ENCODE measurements around the gene SLC6A12. TPM values are rescaled to one million over a fixed set of nuclear protein-coding genes. Genes with fewer than 3 reads are reported as not detected.

Gene SLC6A12
- total RNA-seq, 6 experiments from 2014 or later, result 8.2 to 114 (median 26.5) TPM

DNA sequence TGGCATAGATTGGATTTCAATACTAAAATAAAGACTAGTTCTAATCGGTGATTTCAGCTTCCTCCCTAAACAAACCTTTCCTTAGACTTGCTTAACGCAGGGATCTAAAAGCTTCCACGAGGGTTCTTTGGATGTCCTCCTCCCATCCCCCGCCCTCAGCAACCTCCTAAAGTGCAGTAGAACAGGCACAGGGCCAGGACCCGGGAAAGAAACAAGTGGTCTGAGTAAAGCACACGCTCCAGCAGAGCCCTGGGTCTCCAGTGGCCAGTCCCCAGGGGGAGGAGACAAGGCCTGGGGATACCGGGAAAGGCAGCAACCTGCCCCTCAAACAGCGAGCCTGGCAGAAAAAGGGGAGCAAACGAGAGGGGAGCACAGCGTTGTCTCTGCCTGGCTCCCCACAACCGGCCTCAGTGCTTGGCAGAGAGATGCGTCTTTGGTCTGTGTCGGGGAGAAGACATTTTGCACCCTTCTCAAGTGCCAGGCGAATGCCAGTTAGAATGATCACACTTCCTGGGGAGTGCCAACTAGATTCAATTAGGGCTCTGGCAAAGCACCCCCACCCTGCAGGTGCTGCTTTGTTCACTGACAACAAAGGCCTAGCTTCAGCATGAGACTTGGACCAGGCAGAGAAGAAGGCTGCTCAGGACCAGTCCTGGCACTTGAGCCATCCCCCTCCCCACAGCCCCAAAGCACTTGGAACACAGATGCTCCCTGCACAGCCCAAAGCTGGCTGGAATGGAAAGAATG lies 17.1 kb upstream of the SLC6A12 start:
- Histone ChIP-seq H3K4me1 (peaks cover 0 to 16% (median 0%) of the 10 kb centered on the region in 4 donors), H3K9me3 (no peaks in the 10 kb centered on the region), H3K4me3 (no peak overlapping the region), H3K27me3 (no peaks in the 10 kb centered on the region), H3K36me3 (peaks cover 0 to 15% (median 0%) of the 10 kb centered on the region in 4 donors), H3K27ac (no peak overlapping the region)
- DNase-seq, result no peak
- no peak for ATAC-seq
- TF ChIP-seq POLR2A (IDR thresholded peaks at IDR 0.05), result no peak
- TF ChIP-seq, protein P1, sequence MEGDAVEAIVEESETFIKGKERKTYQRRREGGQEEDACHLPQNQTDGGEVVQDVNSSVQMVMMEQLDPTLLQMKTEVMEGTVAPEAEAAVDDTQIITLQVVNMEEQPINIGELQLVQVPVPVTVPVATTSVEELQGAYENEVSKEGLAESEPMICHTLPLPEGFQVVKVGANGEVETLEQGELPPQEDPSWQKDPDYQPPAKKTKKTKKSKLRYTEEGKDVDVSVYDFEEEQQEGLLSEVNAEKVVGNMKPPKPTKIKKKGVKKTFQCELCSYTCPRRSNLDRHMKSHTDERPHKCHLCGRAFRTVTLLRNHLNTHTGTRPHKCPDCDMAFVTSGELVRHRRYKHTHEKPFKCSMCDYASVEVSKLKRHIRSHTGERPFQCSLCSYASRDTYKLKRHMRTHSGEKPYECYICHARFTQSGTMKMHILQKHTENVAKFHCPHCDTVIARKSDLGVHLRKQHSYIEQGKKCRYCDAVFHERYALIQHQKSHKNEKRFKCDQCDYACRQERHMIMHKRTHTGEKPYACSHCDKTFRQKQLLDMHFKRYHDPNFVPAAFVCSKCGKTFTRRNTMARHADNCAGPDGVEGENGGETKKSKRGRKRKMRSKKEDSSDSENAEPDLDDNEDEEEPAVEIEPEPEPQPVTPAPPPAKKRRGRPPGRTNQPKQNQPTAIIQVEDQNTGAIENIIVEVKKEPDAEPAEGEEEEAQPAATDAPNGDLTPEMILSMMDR (IDR thresholded peaks at IDR 0.05), result no peak
- 51% methylated on average over 9 of the region's 14 CpGs for WGBS (ENCODE audit: insufficient coverage, low coverage, low lambda C conversion rate, missing lambda C conversion rate)
- intact Hi-C loops (cut with DNase I), result no loop called here

DNA sequence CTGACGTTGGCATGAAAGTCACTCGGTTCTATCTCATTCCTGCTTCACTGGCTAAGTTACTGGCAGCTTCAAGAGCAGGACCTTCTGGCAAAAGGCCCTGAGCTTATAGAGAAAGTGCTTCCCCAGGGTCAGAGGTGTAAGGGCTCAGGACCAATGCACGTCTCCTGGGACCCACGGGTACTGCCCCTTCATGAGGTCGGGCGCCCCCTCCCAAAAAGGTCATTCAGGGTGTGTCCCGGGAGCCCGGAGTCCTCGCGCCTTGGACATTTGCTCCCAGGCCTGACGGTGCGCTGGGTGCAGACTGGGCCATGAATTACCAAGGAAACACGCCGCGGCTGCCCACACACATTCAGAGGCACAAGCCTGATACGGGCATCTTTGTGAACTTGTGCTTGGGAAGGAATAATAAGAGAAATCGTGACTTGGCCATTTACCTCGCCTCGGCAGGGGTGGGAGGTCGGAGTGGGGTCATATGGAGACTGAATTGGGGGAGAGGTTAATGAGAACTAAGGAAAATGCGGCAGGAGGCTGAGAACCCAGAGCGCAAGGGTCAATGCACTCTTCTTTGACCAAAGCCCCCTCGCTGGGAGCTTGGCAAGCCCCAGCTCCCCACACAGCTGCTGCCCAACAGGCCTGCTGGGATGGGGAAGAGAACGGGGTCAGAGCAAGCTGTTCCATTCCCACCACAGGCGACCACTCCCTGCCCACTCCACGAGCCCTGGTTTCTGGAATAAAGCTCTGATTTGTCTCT lies 15.7 kb upstream of the SLC6A12 start:
- 53% methylated on average over 17 of the region's 26 CpGs for WGBS (ENCODE audit: insufficient coverage, low coverage, low lambda C conversion rate, missing lambda C conversion rate)
- Histone ChIP-seq H3K27ac (no peak overlapping the region), H3K36me3 (peaks cover 0 to 20% (median 3%) of the 10 kb centered on the region in 4 donors), H3K9me3 (no peaks in the 10 kb centered on the region), H3K27me3 (no peaks in the 10 kb centered on the region), H3K4me3 (no peak overlapping the region), H3K4me1 (peaks cover 0 to 11% (median 0%) of the 10 kb centered on the region in 4 donors)
- DNase-seq (peak in 1 of 3 donors; percentile 52), ATAC-seq (no peak)
- no peak for TF ChIP-seq POLR2A (IDR thresholded peaks at IDR 0.05)
- TF ChIP-seq, protein P1 (IDR thresholded peaks at IDR 0.05), result no peak
- intact Hi-C loops (cut with DNase I), result no loop called here

DNA sequence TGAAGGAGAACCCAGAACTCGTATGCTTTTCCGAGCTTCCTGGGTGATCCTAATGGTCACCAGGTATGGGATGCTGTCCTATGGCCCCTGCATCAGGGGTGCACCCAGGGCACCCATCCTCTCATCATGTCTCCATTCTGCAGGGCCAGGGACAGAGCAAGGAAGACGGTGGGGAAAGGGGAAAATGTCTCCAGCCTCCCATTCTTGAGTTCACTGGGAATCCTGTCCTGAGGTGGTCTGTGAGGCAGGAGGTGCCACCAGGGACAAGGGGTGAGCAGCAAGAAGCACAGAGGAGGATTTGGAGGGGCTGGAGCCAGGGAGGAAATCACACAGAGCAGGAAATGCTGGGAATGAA lies 14.9 kb upstream of the SLC6A12 start:
- H3K9me3 ChIP-seq, result no peaks in the 10 kb centered on the region
- DNase-seq, result no peak
- H3K4me3 ChIP-seq, result no peak overlapping the region
- H3K4me1 ChIP-seq, result peaks cover 0 to 4% (median 0%) of the 10 kb centered on the region in 4 donors
- H3K36me3 ChIP-seq, result peaks cover 0 to 21% (median 5%) of the 10 kb centered on the region in 4 donors
- no peaks in the 10 kb centered on the region for H3K27me3 ChIP-seq
- H3K27ac ChIP-seq, result no peak overlapping the region
- no peak for ATAC-seq
- no peak for TF ChIP-seq POLR2A (IDR thresholded peaks at IDR 0.05)
- TF ChIP-seq, protein P1 (IDR thresholded peaks at IDR 0.05), result no peak
- intact Hi-C loops (cut with DNase I), result no loop called here
- 82% methylated on average over 2 of the region's 3 CpGs for WGBS (ENCODE audit: insufficient coverage, low coverage, low lambda C conversion rate, missing lambda C conversion rate)

DNA sequence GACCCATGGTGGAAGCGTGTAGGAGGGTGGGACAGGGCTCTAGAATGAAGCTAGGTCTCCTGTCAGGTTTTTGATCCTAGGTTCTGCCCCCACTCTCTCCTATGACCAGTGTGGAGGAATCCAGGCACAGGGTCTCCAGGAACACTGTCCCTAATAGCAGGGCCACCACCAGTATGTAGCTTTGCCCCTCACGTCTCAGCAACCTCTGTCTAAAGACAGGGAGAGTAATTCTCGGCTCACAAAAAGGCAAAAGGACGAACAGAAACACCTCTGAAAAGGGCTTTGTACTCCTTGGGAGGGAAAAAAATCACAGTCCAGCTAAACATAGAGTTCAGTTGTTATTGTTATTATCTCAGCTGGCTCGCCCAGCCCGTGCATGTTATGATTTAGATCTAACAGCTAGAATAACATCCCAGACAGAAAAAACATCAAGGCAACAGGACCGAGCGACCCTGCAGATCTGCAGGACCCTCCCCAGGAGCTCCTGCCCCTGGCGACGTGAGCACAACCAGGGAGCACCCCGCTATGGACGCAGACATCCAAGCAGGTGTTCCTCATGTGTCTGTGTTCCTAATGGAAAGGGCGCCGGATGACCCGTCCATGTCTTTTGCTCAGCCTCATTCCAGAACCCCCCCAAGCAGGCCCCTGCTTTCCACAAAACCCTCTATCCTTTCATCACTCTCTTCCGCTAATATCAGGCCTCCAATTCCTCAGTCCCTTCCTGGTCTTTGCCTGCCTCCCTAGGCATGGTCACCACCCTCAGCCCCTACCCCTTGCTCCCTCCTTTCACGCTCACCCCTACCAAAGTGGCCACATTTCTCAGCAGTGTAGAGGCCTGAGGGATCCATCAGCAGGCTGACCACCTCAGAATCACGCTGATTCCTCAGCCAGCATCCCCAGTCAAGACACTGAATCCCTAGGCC lies 14.2 kb upstream of the SLC6A12 start:
- WGBS (ENCODE audit: insufficient coverage, low coverage, low lambda C conversion rate, missing lambda C conversion rate), result 77% methylated on average over 10 of the region's 18 CpGs
- no peaks in the 10 kb centered on the region for H3K27me3 ChIP-seq
- H3K27ac ChIP-seq, result no peak overlapping the region
- H3K9me3 ChIP-seq, result no peaks in the 10 kb centered on the region
- H3K4me1 ChIP-seq, result no peaks in the 10 kb centered on the region
- no peak overlapping the region for H3K4me3 ChIP-seq
- intact Hi-C loops (cut with DNase I), result no loop called here
- H3K36me3 ChIP-seq, result peaks cover 0 to 21% (median 8%) of the 10 kb centered on the region in 4 donors
- DNase-seq, result no peak
- no peak for ATAC-seq
- TF ChIP-seq, protein P1 (IDR thresholded peaks at IDR 0.05), result no peak
- no peak for TF ChIP-seq POLR2A (IDR thresholded peaks at IDR 0.05)
